ENCODE results near the gene MAPKBP1.

The MAPKBP1 gene

GRCh38 chr15:41789236-41789635 is 15.0 kb downstream of the MAPKBP1 start:
- no peak for DNase-seq

- no peak for DNase-seq
Measured at GRCh38 chr15:41789662-41790061, 15.4 kb downstream of the MAPKBP1 start.

GRCh38 chr15:41790169-41790568 is 15.9 kb downstream of the MAPKBP1 start:
- DNase-seq, result no peak

GRCh38 chr15:41790756-41791546 is 16.7 kb downstream of the MAPKBP1 start:
- no peak for DNase-seq

GRCh38 chr15:41791547-41791937 is 17.3 kb downstream of the MAPKBP1 start:
- no peak for DNase-seq

GRCh38 chr15:41792000-41792637 is 17.8 kb downstream of the MAPKBP1 start:
- no peak for DNase-seq

- DNase-seq, result no peak
Measured at GRCh38 chr15:41794081-41794480, 19.8 kb downstream of the MAPKBP1 start.

- no peak for DNase-seq
Measured at GRCh38 chr15:41795996-41796856, 21.9 kb downstream of the MAPKBP1 start.

GRCh38 chr15:41797201-41797944 is 23.1 kb downstream of the MAPKBP1 start:
- DNase-seq, result no peak

GRCh38 chr15:41798607-41799487 is 24.6 kb downstream of the MAPKBP1 start:
- DNase-seq, result no peak

GRCh38 chr15:41799488-41799805 is 25.2 kb downstream of the MAPKBP1 start:
- DNase-seq, result no peak

- DNase-seq, result no peak
Measured at GRCh38 chr15:41801185-41801584, 26.9 kb downstream of the MAPKBP1 start.

GRCh38 chr15:41801850-41802455 is 27.7 kb downstream of the MAPKBP1 start:
- DNase-seq, result no peak

- DNase-seq, result no peak
Measured at GRCh38 chr15:41804361-41804760, 30.1 kb downstream of the MAPKBP1 start.

GRCh38 chr15:41804916-41805666 is 30.8 kb downstream of the MAPKBP1 start:
- no peak for DNase-seq

GRCh38 chr15:41805711-41806110 is 31.4 kb downstream of the MAPKBP1 start:
- DNase-seq, result no peak

- DNase-seq, result no peak
Measured at GRCh38 chr15:41806291-41807181, 32.3 kb downstream of the MAPKBP1 start.

- no peak for DNase-seq
Measured at GRCh38 chr15:41809121-41809520, 34.8 kb downstream of the MAPKBP1 start.

- DNase-seq, result no peak
Measured at GRCh38 chr15:41809526-41810220, 35.4 kb downstream of the MAPKBP1 start.

All from activated CD4-positive, alpha-beta T cell treated with anti-CD3 and anti-CD28 coated beads, Interleukin-2, amount 50 U/mL, for 1 hour (primary cell).